UCSD-AML1 (cell line): ENCODE data around the gene TNIK.

Source experiments
- DNase-seq: peaks from one replicate; lab custom pipeline; 2025; ENCODE audit not compliant: unreplicated experiment; lab: John Stamatoyannopoulos, UW

TNIK gene

GRCh38 chr3:171177056-171177455 lies 283.1 kb downstream of the TNIK start:
- DNase-seq = no peak

DNA sequence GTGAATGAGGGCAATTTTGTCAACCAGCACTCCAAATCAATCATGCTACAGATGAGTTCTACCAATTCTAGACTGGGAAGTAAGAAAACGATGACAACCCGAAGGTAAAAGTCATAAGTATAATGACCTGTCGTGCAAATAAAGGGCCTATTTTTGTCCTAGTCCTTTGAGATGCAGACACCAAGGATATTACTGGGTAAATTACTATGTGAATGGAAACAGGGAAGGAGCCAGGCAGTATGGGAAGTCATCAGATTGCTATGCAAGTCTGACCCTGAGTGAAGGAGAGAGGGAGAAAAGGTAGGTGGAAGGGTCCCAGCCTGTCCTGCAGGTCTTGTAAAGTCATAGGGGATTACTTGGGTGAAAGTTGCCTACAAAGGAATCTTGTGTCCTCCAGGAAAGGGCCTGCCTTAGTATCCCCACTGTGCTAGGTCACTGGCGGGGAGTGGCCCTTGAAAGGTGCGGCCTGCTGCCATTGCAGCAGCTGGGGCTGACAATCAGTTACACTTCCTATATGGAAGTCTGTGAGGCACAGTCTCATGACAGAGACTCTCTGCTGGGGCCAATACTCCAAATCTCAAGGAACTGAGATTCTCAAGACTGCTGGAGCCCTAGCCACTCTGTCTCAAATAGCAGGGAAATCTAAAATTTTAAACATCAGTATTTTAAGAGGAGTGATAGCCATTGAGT lies 283.8 kb downstream of the TNIK start:
- no peak for DNase-seq

GRCh38 chr3:171175741-171176234 lies 284.4 kb downstream of the TNIK start:
- DNase-seq = no peak

DNA sequence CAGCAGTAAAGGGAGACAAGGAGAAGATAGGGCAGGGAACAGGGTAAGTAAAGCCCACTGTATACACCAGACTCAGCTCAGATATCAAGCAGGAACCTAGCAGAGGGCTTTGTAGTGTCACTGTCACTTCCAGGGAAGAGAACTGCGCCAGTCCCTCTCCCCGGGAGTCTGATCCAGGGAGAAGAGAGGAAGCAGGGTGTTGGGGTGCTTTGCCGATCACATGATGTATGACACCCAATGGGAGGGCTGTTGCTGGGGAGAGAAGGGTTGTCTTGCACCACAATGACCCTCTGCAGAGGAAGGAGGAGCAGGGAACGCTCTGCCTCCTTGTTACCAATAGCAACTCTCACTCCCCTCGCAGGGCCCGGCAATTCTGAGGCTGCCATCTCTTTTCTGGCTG lies 286.5 kb downstream of the TNIK start:
- no peak for DNase-seq

DNA sequence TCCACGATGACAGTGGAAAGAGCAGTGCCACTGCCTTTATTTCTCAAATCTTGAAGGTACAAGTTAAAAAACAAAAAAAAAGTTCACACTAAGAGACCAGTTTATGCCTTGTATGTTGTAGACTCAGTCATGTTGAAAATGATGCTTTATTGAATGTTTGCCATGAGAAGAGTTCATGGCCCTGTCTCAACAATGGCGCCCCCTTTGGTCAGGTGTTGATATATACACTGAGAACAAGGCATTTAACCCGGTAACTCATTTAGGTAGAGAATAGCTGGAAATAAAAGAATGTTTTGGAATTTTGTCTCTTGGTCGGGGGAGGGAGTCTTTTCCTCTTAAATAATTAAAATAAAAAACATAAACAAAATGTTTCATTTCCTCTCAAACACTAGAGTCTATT lies 288.1 kb downstream of the TNIK start:
- no peak for DNase-seq

- DNase-seq = no peak
Measured at GRCh38 chr3:171169866-171170265, 290.3 kb downstream of the TNIK start.

DNA sequence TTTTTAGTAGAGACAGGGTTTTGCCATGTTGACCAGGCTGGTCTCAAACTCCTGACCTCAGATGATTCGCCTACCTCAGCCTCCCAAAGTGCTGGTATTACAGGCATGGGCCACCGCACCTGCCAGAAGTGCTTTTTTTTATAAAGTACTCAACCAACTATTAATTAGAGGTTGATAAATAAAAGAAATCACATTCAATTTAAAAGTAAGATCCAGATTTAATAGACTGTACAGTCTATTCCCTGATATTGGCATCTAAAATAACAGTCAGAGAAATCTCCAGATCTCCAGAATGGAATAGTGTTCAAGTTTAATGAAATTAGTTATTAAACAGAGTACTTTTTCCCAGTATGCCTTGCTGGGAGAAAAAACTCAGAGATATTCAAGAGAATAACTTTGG lies 290.8 kb downstream of the TNIK start:
- DNase-seq = no peak

GRCh38 chr3:171168551-171168950 lies 291.7 kb downstream of the TNIK start:
- no peak for DNase-seq

GRCh38 chr3:171168086-171168485 lies 292.1 kb downstream of the TNIK start:
- no peak for DNase-seq

DNA sequence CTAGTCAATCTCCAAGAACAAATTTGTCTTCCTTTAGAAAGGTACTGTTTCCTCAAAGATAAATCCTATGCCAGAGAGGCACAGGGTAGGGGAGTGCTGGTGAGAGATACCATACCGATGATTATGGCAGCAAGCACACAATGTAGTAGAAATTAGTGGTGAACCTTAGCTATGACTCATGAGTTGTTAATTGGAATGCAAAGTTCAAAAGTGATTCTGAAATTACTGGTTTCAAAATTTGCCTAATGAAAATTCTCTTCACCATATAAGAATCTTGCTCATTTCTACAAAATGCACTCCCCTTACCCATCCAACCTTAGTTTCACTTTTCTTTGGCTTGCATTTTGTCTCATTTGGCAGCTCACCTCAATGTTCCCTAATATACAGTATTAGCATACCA lies 294.2 kb downstream of the TNIK start:
- DNase-seq = no peak

- no peak for DNase-seq
Measured at GRCh38 chr3:171165499-171165921, 294.7 kb downstream of the TNIK start.

GRCh38 chr3:171164067-171164465 lies 296.1 kb downstream of the TNIK start:
- no peak for DNase-seq

DNA sequence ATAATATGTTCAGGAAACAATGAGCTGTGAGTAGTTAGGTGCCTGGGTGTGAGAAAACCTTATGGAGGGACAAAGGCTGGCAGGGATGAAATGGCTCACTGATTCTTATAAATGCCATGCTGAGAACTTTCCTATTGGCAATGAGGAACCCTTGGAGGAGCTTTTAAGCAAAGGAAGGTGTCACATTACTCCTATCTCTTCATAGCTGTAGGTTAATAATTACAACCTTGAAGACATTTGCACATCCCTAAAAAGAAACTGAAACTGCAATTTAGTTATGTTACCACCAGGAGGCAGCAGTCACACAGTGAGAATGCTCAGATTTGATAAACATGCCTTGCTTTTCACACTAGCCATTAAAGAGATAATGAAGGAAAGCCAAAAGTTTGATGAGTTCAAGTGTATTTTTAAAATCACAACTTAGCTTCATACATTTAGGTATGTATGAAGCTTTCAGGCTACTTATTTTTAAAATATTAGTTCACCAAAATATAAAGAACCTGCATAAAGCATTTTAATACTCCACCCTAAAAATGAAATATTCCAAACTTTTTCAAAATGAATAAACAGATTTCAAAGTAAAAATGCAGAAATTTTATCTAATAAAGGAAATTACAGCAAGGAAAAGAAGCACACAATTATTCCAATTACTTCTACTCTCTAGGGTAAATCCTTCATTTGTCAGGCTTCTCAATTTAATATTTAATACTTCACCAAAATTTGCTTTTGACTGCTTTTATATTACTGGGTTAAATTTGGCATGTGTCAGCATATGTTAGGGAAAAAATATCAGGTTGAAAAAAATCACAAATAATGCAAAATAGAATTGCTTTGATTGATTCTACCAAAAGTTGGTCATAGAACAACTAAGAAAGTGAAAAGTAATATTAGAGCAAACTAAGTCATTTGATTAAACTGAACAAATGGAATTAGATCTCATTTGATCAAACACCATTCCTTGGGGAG lies 296.8 kb downstream of the TNIK start:
- DNase-seq = no peak

DNA sequence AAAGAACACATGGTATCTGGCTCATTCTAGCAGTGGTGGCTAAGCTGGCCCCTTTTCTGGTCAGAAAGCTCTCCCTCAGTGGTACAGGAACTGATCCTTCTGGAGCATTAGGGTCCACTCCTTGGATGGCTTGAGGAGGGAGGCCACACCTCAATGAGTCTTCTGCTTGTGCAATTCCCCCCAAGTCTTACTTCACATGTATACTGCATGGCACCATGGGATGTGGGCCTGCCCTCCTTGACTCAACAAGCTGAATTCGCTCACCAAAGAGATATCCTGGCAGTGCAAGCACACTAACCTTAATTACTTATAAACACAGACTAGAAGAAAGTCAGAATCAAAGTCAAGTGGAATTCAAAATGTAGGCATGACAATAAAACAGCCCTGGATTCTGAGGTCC lies 299.9 kb downstream of the TNIK start:
- DNase-seq = no peak

DNA sequence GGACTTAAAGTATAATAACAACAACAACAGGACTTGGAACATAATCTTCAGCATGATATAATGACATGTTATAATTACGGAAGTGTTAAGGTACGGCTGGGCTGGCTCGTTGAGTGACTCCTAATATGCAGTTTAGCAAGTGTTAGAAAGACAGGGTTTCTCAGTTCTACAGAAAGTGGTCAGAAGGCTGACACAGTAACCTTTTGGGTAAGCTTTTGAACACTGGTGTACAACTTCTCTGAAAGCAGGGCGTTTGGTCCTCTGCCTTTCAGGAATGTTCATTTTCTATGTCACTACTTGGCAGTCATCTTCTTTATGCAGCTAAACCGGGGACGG lies 300.4 kb downstream of the TNIK start:
- no peak for DNase-seq

GRCh38 chr3:171159024-171159821 lies 301.0 kb downstream of the TNIK start:
- DNase-seq = no peak

- DNase-seq = no peak
Measured at GRCh38 chr3:171157980-171158379, 302.2 kb downstream of the TNIK start.

DNA sequence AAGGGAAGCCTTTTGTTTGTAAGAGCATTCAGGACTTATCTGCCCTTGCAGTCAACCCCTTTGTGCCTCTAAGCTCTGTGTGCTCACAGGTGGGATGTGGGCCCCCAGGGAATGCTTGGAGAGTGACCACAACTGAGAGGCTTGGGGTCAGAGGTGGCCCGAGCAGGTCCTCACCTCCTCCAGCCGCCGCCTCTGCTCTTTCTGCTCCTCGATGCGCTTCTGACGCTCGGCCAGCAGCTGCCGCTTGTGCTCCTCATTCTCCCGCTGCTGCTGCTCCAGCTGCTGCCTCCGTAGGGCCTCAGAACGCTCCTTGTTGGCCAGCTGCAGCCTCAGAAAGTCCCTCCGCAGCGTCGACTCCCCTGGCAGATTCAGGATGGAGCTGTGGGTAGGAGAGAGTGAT lies 302.9 kb downstream of the TNIK start:
- DNase-seq = no peak

DNA sequence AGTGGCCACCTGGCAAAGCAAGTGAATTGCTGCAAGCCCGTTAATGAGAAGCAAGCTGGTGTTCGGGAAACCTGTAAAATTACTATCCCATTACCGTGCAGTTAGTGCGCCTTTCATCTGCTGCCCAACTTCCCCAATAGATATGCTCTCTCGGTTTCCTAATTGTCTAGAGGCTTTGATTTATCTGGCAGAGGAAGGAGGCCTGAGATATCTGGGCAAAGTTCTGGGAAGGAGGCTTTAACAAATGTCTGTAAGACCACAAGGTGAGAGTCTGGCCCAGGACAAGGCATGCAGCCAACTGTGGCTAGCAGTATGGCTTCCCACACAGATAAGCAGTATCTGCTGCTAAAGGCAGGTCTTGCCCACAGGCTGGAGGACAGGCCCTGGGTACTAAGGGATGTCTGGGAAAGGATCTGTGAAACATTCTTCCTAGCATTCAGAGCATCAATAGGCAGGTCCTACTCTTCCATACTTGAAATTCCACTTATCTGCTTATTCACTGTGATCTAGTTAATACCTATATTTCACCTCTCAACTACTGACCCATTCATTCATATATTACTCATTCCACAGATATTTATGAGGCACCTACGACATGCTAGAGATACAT lies 303.7 kb downstream of the TNIK start:
- no peak for DNase-seq

- no peak for DNase-seq
Measured at GRCh38 chr3:171155122-171155700, 305.0 kb downstream of the TNIK start.

DNA sequence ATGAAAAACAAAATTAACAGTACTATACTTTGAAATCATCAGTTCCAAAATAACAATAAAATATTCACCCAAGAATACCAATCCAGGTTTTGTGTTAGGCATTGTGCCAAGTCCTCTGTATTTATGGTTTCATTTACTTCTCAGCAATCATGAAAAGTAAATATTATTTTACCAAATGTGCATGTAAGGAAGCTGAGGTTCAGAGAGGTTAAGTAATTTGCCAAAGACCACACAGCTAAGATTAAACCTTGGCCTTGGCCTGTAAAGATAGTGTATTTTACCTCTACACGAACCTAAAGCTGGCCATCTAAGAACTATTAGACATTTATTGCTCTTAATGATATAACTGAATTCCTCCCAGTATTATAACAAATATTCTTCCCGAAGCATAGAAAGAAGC lies 309.3 kb downstream of the TNIK start:
- no peak for DNase-seq
